Stomach (tissue), 4 donors: Measurements from ENCODE around the gene DPH6.

Experiments
- CTCF ChIP-seq, 7 experiments: fragments of 450-650 bp in 4 of 7; fragments of 200-600 bp in 3 of 7; sonication (generic) in 3 of 7; IDR thresholded peaks; one replicate each; pipeline ENCODE4 v1.5.1; 2016 to 2019; ENCODE audit warnings: antibody characterized with exemption in 7 of 7, control low read depth in 2 of 7, mild to moderate bottlenecking in 1 of 7
- POLR2A ChIP-seq, 4 donors: fragments of 450-650 bp; IDR thresholded peaks; one replicate each; pipeline ENCODE4 v1.6.1; 2016; ENCODE audit warnings: antibody characterized with exemption in 4 of 4, control low read depth in 2 of 4, mild to moderate bottlenecking in 1 of 4, moderate library complexity in 1 of 4
- POLR2AphosphoS5 ChIP-seq, 3 donors: sonication (generic); formaldehyde crosslinking; IDR thresholded peaks; one replicate each; pipeline ENCODE4 v1.6.1; 2016; ENCODE audit warnings: antibody characterized with exemption in 3 of 3

DNA sequence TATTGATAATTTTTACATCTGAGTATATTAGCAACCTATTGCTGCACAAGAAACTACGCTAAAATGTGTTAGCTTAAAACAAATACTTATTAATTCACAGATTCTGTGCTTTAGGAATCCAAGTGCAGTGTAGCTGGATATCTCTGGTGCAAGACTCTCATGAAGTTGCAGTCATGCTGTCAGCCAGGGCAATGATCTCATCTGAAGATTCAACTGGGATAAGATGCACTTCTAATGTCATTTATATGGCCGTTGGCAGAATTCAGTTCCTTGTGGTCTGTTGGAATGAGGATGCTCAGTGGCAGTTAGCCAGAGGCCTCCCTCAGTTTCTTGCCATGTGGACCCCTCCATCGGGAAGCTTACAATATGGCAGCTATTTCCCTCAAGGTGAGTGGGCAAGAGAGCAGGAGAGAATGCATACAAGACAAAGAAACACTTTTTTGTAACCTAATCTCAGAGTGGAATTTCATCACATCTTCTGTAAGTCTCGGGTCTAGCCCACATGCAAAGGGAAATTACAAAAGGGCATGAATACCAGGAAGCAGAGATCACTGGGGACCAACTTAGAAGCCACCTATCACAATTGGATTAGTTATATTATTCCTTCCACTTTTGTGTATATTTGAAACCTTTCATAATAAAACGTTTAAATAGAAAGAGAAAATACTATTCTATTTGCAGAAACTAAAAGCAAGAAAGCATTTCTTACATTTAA lies 61.6 kb downstream of the DPH6 start:
- no peak for TF ChIP-seq CTCF (IDR thresholded peaks at IDR 0.05)
- TF ChIP-seq POLR2A (IDR thresholded peaks at IDR 0.05), result no peak
- no peak for TF ChIP-seq POLR2AphosphoS5 (IDR thresholded peaks at IDR 0.05)
